ENCODE data around the gene ACSS1. TPM values are rescaled to one million over a fixed set of nuclear protein-coding genes. Genes with fewer than 3 reads are reported as not detected.

Gene ACSS1
- total RNA-seq, 2 donors from 2014 or later: 25.6 to 26.4 TPM

DNA sequence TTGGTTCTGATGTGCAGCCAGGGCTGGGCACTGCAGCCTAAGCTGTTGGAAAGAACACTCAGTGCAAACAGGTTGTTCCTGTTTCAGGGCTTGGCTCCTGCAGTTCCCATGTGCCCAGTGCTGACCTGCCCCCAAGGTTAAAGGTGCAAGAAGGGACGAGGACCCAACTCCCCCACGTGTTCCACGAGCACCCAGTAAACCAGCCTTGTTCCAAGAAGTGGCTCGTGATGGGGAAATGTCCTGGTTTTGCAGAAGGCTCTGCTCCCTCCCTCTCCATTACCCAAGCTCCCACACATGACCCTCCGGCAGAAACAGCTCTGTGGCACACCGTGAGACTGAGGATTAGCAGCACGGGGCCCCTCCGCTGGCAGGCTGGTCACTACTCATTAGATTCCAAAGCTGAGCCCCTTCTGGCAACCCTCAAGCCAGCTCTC is 9.4 kb downstream of the ACSS1 start:
- Histone ChIP-seq H3K27me3 (no peaks in the 10 kb centered on the region), H3K4me3 (no peak overlapping the region), H3K27ac (peak overlapping the region; percentile 96 to 98), H3K4me1 (peaks cover 0 to 99% of the 10 kb centered on the region in 2 donors), H3K36me3 (peaks cover 25% of the 10 kb centered on the region), H3K9me3 (no peaks in the 10 kb centered on the region)
- no peak for DNase-seq (ENCODE audit: low spot score)
- TF ChIP-seq, protein P1, sequence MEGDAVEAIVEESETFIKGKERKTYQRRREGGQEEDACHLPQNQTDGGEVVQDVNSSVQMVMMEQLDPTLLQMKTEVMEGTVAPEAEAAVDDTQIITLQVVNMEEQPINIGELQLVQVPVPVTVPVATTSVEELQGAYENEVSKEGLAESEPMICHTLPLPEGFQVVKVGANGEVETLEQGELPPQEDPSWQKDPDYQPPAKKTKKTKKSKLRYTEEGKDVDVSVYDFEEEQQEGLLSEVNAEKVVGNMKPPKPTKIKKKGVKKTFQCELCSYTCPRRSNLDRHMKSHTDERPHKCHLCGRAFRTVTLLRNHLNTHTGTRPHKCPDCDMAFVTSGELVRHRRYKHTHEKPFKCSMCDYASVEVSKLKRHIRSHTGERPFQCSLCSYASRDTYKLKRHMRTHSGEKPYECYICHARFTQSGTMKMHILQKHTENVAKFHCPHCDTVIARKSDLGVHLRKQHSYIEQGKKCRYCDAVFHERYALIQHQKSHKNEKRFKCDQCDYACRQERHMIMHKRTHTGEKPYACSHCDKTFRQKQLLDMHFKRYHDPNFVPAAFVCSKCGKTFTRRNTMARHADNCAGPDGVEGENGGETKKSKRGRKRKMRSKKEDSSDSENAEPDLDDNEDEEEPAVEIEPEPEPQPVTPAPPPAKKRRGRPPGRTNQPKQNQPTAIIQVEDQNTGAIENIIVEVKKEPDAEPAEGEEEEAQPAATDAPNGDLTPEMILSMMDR (IDR thresholded peaks at IDR 0.05): no peak

DNA sequence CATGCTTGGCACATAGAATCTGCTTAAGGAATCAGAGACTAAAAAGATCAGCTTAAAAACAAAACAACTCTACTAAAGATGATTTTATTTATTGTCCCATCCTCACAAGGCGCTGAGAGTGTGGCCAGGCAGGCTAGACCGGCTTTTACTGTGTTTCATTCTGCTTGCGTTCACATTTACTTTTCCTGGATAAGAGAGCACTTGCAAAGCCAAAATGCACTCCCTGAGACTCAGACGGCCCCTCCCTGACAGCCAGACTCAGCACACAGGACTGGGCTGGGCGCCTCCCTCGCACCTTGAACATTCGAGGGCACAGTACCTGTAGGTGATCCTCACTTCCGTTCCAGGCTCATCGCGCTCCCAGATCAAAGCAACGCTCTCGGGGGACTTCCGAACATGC is 10.2 kb downstream of the ACSS1 start:
- Histone ChIP-seq H3K36me3 (peaks cover 25% of the 10 kb centered on the region), H3K4me3 (no peak overlapping the region), H3K9me3 (no peaks in the 10 kb centered on the region), H3K27me3 (no peaks in the 10 kb centered on the region), H3K27ac (peak overlapping the region; percentile 96 to 98), H3K4me1 (peaks cover 0 to 99% of the 10 kb centered on the region in 2 donors)
- TF ChIP-seq, protein P1 (IDR thresholded peaks at IDR 0.05): no peak
- no peak for DNase-seq (ENCODE audit: low spot score)

DNA sequence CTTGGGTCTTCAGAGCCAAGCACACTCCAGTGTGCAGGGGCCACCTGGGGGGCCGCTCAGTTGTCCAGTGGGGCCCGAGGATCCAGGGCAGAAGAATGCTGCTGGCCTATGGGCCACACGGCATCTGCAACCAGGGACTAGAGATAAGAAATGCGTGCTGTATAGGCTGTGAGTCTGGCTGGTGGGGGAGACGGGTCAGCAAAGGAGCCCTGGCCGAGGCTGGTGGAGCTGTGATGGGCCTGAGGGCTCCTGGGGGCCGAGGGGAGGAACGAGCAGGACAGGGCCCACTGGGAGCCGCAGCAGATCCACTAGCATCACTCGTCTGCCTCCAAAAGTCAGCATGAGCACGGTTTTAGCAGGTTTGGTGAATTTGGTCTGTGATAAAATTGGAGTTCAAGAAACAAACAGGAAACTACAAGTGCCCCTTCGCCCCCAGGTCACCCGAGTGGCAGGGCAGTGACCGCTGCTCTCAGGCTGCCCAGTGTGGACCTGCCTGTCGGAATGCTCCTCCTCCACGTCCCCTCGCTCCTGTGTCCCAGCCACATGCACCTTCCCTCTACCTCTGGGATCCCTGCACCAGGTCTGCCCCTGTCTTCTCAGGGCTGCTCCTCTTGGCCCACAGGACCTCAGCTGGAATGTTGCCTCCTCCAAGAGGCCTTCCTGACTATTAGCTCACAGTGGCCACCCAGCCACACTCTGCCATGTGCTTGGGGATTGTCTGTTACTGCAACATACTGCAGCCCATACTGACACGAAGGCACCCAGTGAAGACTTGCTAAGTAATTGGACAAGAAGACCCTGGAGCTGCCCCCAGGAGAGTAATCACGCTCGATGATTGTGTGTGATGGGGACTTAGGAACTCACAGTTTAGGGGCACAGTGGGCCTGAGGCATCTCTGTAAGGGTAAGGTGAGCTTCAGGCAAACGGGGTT is 10.9 kb downstream of the ACSS1 start:
- DNase-seq (ENCODE audit: low spot score): no peak
- Histone ChIP-seq H3K36me3 (peaks cover 25% of the 10 kb centered on the region), H3K27me3 (no peaks in the 10 kb centered on the region), H3K9me3 (no peaks in the 10 kb centered on the region), H3K4me3 (no peak overlapping the region), H3K4me1 (peaks cover 0 to 99% of the 10 kb centered on the region in 2 donors), H3K27ac (peak overlapping the region; percentile 94 to 96)
- TF ChIP-seq, protein P1 (IDR thresholded peaks at IDR 0.05): no peak

DNA sequence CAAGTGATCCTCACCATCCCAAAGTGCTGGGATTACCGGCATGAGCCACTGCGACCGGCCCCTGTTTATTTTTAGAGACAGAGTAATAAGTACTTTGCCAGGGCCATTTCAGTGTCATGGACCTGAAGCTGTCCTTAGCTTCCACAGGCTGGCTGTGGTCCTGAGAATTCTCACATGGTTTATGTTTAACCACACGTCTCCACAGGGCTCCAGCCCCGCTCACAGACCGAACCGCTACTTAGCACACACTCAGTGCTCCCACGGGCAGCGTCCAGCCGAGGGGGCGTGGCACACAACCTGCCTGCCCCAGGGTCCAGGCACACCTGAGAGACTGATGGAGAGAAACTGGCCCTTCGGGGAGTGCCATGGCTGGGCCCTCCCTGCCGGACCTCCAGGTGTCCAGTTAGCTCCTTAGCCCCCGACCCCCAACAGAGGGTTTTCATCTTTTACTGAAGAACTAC is 11.7 kb downstream of the ACSS1 start:
- Histone ChIP-seq H3K27me3 (no peaks in the 10 kb centered on the region), H3K4me1 (peaks cover 0 to 99% of the 10 kb centered on the region in 2 donors), H3K27ac (peak overlapping the region; percentile 94 to 96), H3K9me3 (no peaks in the 10 kb centered on the region), H3K36me3 (peaks cover 25% of the 10 kb centered on the region), H3K4me3 (no peak overlapping the region)
- TF ChIP-seq, protein P1 (IDR thresholded peaks at IDR 0.05): no peak
- no peak for DNase-seq (ENCODE audit: low spot score)

DNA sequence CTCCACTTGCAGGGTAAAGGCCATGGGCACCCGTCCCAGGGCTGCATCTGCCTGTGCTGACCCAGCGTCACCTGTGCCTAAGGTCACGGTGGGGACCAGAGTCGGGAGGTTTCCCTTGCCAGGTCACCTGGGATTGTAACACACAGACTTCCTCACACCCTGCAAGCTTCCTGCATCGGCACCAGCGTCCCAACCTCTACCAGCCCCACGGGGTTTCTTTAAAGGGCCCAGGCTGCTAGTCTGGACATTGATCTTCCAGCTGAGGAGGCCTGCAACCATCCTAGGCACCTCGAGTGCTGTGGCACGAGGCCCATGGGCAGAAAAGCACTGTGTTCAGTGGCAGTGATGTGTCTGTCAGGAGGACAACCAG is 12.6 kb downstream of the ACSS1 start:
- H3K27ac ChIP-seq: peak overlapping the region; percentile 94 to 96
- no peak for DNase-seq (ENCODE audit: low spot score)
- peaks cover 25% of the 10 kb centered on the region for H3K36me3 ChIP-seq
- no peak overlapping the region for H3K4me3 ChIP-seq
- H3K4me1 ChIP-seq: peaks cover 0 to 98% of the 10 kb centered on the region in 2 donors
- H3K27me3 ChIP-seq: no peaks in the 10 kb centered on the region
- TF ChIP-seq, protein P1 (IDR thresholded peaks at IDR 0.05): no peak
- no peaks in the 10 kb centered on the region for H3K9me3 ChIP-seq

Data from right atrium auricular region (tissue), 2 donors.